GM13977 (cell line): Measurements from ENCODE around the gene DSTN.

Source experiments
- DNase-seq: peaks from one replicate; pipeline ENCODE4 v3.0.0; 2012; ENCODE audit warnings: low spot score
- in situ Hi-C: fragments of 300-500 bp; cut with MboI; formaldehyde crosslinking; loops from one replicate; pipeline ENCODE4 v1.12.0; 2022; ENCODE audit warnings: low sequenced_read_pairs, low pct_unique_long_range_greater_than_20kb, mixed read lengths, inconsistent platforms; ENCODE audit not compliant: unreplicated experiment
- TF ChIP-seq, protein P1 (sequence below): IDR thresholded peaks from 2 replicates; pipeline ENCODE4 v1.5.1; 2012; ENCODE audit warnings: mild to moderate bottlenecking, control low read depth; ENCODE audit not compliant: insufficient read depth; ENCODE audit errors: extremely low read depth, missing control alignments

Gene DSTN

DNA sequence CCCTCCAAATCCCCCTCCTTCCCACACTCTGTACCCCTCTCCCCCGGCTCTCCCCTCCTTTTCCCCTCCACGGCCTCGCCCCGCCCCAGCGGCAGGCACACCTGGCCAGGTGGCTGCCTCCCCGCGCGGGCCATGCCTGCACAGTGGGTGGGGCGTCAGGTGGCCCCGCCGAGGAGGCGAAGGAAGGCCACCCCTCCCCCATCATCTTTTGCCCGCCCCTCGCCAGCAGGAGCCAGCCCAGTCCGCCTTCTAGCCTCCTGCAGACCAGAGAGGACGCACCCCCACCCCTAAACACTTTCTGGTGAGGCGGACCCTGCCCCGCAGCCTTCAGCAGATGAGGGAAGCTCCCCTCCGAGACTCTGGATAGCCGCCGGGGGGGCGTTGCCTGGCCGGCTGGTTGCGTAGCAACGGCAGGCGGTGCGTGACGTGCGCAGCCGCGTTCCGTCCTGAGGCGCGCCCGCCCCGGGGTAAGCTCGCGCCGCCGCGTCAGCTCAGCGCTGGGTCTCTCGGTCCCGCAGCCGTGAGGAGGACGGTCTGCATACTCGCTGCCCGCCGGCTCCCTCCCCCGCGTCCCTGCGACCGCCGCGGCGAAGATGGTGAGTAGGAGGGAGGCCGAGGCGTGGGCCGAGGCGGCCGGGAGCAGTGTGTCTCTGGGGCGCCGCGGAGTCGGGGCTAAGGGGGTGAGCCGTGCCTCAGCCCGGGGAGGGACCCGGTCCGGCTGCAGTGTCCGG lies at the start of gene DSTN:
Gene DSTN (plus strand): TSS at position 460 of the 731 bp plus-strand sequence. CDS start 134 bp downstream, at position 594.
- in situ Hi-C loops = no loop called here
- TF ChIP-seq, protein P1, sequence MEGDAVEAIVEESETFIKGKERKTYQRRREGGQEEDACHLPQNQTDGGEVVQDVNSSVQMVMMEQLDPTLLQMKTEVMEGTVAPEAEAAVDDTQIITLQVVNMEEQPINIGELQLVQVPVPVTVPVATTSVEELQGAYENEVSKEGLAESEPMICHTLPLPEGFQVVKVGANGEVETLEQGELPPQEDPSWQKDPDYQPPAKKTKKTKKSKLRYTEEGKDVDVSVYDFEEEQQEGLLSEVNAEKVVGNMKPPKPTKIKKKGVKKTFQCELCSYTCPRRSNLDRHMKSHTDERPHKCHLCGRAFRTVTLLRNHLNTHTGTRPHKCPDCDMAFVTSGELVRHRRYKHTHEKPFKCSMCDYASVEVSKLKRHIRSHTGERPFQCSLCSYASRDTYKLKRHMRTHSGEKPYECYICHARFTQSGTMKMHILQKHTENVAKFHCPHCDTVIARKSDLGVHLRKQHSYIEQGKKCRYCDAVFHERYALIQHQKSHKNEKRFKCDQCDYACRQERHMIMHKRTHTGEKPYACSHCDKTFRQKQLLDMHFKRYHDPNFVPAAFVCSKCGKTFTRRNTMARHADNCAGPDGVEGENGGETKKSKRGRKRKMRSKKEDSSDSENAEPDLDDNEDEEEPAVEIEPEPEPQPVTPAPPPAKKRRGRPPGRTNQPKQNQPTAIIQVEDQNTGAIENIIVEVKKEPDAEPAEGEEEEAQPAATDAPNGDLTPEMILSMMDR = no peak
- peak; percentile 97 for DNase-seq

DNA sequence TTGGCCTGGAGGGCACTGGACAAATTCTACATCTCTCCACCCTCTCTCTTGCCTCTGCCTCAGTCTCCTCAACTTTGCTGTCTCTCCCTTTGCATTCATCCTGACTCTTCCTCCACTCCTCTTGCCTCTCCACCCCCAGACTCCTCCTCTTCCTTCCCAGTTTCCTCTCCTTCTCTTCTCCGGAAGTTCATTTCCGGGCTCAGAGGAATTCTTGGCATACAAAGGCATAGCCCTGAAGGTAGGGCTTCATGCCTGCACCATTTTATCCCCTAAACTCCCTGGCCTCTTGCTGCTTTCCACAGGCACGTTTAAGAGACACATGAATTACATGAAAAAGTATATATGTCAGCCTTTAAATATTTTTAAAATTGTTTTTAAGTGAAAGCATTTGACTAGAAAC lies 49.3 kb upstream of the DSTN start:
- in situ Hi-C loops = loop anchor here (25.0 kb wide), 1 partner anchor 767 kb away; the partner anchor contains the start of gene ZNF133
- DNase-seq = no peak
- TF ChIP-seq, protein P1 = no peak

DNA sequence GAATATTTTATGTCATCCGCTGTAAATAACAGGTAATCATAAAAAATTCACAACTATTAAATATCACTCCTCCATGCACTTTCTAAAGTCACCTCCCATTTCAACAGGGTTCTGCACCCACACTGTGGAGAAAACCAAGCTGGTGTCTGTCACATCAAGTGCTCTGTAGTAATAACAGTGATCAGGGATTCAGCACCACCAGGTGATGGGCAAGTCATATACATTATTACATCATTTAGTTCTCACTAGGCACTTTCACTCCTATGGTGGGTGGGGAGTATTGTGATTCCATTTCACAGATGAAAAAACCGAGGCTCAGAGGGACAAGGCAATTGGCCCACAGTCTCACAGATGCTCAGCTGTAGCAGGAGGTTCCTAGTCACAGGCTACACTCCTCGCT lies 47.3 kb upstream of the DSTN start:
- in situ Hi-C loops = loop anchor here (25.0 kb wide), 1 partner anchor 765 kb away; the partner anchor contains the start of gene ZNF133
- DNase-seq = no peak
- TF ChIP-seq, protein P1 = no peak

DNA sequence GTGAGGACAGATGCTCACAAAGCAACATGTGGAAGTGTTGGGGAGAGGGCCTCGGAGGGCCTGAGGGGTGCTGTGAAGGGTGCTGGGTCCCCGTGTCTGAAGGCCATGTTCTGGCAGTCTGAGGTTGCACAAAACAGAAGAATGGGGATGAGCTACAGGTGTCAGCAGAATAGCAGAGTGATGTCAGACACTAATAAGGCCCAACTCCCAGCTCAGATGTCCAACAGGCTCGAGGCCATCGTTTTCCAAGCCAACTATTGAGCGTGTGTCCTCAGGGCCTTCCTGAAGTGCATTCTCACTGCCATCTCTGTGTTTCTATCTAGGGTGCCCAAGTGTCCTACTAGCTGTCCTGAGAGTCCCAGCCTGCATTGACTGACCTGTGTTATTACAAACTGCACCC lies 46.5 kb upstream of the DSTN start:
- in situ Hi-C loops = loop anchor here (25.0 kb wide), 1 partner anchor 764 kb away; the partner anchor contains the start of gene ZNF133
- TF ChIP-seq, protein P1 = no peak

DNA sequence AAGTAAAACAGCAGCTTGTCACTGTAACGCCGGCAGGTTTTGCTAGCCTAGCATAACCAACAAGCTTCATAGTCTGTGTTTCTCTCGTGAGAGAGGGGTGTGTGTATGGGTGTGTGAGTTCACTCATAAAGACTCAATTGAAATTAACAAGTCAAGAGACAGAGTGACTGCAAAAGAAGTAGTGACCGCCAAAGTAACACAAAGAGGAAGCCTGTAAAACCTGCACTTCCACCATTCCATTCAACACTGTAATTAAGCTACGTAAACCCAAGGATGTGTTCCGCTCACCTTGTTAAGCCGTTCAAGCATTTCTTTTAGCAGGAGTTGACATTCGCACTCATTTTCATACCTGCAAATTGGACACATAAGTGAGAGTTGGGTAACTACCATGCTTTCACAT lies 45.3 kb upstream of the DSTN start:
- TF ChIP-seq, protein P1 = no peak
- DNase-seq = no peak
- in situ Hi-C loops = loop anchor here (25.0 kb wide), 1 partner anchor 763 kb away; the partner anchor contains the start of gene ZNF133

More for the DNA sequence above, 46.5 kb upstream of the DSTN start:
- DNase-seq = no peak

DNA sequence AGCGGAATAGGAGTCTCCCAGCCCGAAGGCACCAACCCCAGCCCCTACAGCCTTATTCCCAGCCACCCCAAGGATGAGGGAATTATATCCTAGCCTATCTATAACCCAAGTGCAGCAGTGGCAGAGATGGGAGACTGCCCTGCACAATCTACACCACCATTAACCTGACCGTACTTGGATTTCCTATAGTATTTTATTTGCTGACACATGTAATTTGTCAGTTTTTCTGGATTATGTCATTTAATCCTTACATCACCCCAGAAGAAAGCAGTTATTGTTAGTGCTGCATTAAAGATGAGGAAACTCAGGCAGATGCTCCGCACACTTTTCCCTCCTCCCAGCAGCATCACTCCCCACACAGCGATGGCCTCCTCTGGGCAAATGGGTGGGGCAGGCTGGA lies 44.7 kb upstream of the DSTN start:
- in situ Hi-C loops = loop anchor here (25.0 kb wide), 1 partner anchor 412 kb away; no protein-coding TSS in a partner anchor
- no peak for DNase-seq
- TF ChIP-seq, protein P1 = no peak
